B cell (primary cell): ENCODE measurements around the gene TCL1A. TPM values are rescaled to one million over a fixed set of nuclear protein-coding genes. Genes with fewer than 3 reads are reported as not detected.

Experiments
- ATAC-seq: fragments of 200-7000 bp; cut with Tn5 transposase; one replicate; pipeline ENCODE4 v1.10.0; 2021; ENCODE audit warnings: low read depth, mild to moderate bottlenecking, moderate number of reproducible peaks, moderate library complexity
- CTCF ChIA-PET: fragments of 350-600 bp; sonication (Branson Sonifier 250); formaldehyde crosslinking; loops from one replicate; lab custom pipeline; 2021; ENCODE audit warnings: antibody characterized with exemption, inconsistent platforms; lab: Charles Lee
- POLR2A ChIA-PET: fragments of 350-600 bp; sonication (Branson Sonifier 250); formaldehyde crosslinking; loops from one replicate; lab custom pipeline; 2021; ENCODE audit warnings: antibody characterized with exemption; lab: Charles Lee
- DNase-seq: peaks from one replicate; pipeline ENCODE4 v3.0.0; 2013
- H2AFZ ChIP-seq: 2 replicates; pipeline ENCODE4 v1.6.1; 2012; ENCODE audit warnings: mild to moderate bottlenecking, low read depth, low read length; ENCODE audit not compliant: insufficient read depth, poor library complexity, severe bottlenecking
- H3K27ac ChIP-seq, 2 donors: 1 replicate in 1 of 2; 2 replicates in 1 of 2; pipeline ENCODE4 v1.5.1; 2012 to 2013; ENCODE audit warnings: low read length in 2 of 2, mild to moderate bottlenecking in 2 of 2, moderate library complexity in 1 of 2
- H3K27me3 ChIP-seq, 4 experiments: fragments of 200-600 bp in 1 of 4; sonication (generic) in 1 of 4; replicated peaks in 1 of 4; 1 replicate in 2 of 4; 2 replicates in 2 of 4; pipeline versions ENCODE4 v1.6.1 to v1.7.0; 2013 to 2016; ENCODE audit warnings: low read length in 3 of 4, mild to moderate bottlenecking in 2 of 4, mixed read lengths in 1 of 4, moderate library complexity in 1 of 4; ENCODE audit not compliant: insufficient read depth in 4 of 4, control insufficient read depth in 3 of 4; ENCODE audit errors: control extremely low read depth in 1 of 4
- H3K36me3 ChIP-seq, 2 experiments: replicated peaks in 1 of 2; 1 replicate in 1 of 2; 2 replicates in 1 of 2; pipeline versions ENCODE4 v1.6.1 to v1.7.1; 2013; ENCODE audit warnings: low read length in 1 of 2; ENCODE audit not compliant: insufficient read depth in 2 of 2, control insufficient read depth in 1 of 2; ENCODE audit errors: control extremely low read depth in 1 of 2, extremely low read depth in 1 of 2
- H3K4me1 ChIP-seq, 2 donors: fragments of 200-600 bp in 1 of 2; sonication (generic) in 1 of 2; 1 replicate in 1 of 2; 2 replicates in 1 of 2; pipeline versions ENCODE4 v1.5.1 to v1.6.1; 2013 to 2017; ENCODE audit warnings: low read length in 2 of 2; ENCODE audit not compliant: control insufficient read depth in 2 of 2, insufficient read depth in 2 of 2
- H3K4me2 ChIP-seq: replicated peaks from 2 replicates; pipeline ENCODE3; 2012; ENCODE audit warnings: mild to moderate bottlenecking, low read depth, low read length; ENCODE audit not compliant: poor library complexity, severe bottlenecking
- H3K4me3 ChIP-seq, 5 experiments: fragments of 200-600 bp in 1 of 5; sonication (generic) in 1 of 5; 1 replicate in 3 of 5; 2 replicates in 2 of 5; pipeline versions ENCODE4 v1.5.1 to v1.7.0; 2011 to 2016; ENCODE audit warnings: low read length in 4 of 5, mild to moderate bottlenecking in 4 of 5, low read depth in 2 of 5, control low read depth in 1 of 5, moderate library complexity in 1 of 5; ENCODE audit not compliant: insufficient read depth in 1 of 5; ENCODE audit errors: control extremely low read depth in 1 of 5, extremely low read depth in 1 of 5
- H3K79me2 ChIP-seq: fragments of 200-600 bp; sonication (generic); one replicate; pipeline ENCODE4 v1.6.0; 2016; ENCODE audit warnings: low read length; ENCODE audit not compliant: control insufficient read depth, insufficient read depth
- H3K9ac ChIP-seq: fragments of 200-600 bp; sonication (generic); 2 replicates; pipeline ENCODE4 v1.6.1; 2017; ENCODE audit warnings: mild to moderate bottlenecking, low read length, moderate library complexity
- H3K9me3 ChIP-seq, 3 donors: one replicate each; pipeline versions ENCODE4 v1.6.1 to v1.7.1; 2013; ENCODE audit warnings: low read length in 2 of 3; ENCODE audit not compliant: control insufficient read depth in 2 of 3, insufficient read depth in 1 of 3; ENCODE audit errors: control extremely low read depth in 1 of 3
- H4K20me1 ChIP-seq: 2 replicates; pipeline ENCODE4 v1.6.0; 2012; ENCODE audit warnings: mild to moderate bottlenecking, low read length; ENCODE audit not compliant: insufficient read depth, control insufficient read depth, poor library complexity, severe bottlenecking
- H3K27ac Mint-ChIP-seq: one replicate; pipeline ENCODE4 v1.8.0; 2021; ENCODE audit warnings: mixed read lengths
- H3K27me3 Mint-ChIP-seq: one replicate; pipeline ENCODE4 v1.8.0; 2021; ENCODE audit warnings: mixed read lengths
- H3K4me1 Mint-ChIP-seq: one replicate; pipeline ENCODE4 v1.8.0; 2021; ENCODE audit warnings: mixed read lengths
- H3K4me3 Mint-ChIP-seq: one replicate; pipeline ENCODE4 v1.8.0; 2021; ENCODE audit warnings: mixed read lengths
- H3K9me3 Mint-ChIP-seq: one replicate; pipeline ENCODE4 v1.8.0; 2022; ENCODE audit warnings: mixed read lengths; ENCODE audit not compliant: insufficient read depth
- EZH2 ChIP-seq: IDR thresholded peaks from 2 replicates; pipeline ENCODE4 v1.6.1; 2012; ENCODE audit warnings: borderline replicate concordance, low read depth, mild to moderate bottlenecking, moderate library complexity, low read length; ENCODE audit not compliant: insufficient read depth, poor library complexity, severe bottlenecking
- WGBS: methylation state at CpG from one replicate; pipeline ENCODE4 v1.1.5; 2013; ENCODE audit warnings: missing lambda C conversion rate; ENCODE audit not compliant: insufficient coverage; 5-methylcytosine and 5-hydroxymethylcytosine counted together
- intact Hi-C: fragments of 100-400 bp; cut with micrococcal nuclease; formaldehyde crosslinking; loops from one replicate; pipeline ENCODE4 v1.10.0; 2022
- polyA plus RNA-seq: library from polyadenylated mRNA; depleted of rRNA; stranded (reverse); fragments of >200 nt; gene quantifications from 2 replicates; pipeline ENCODE4 v1.2.3, GENCODE V29; 2012
- total RNA-seq, 2 donors: library from RNA; stranded (reverse); fragments of 120-200 nt in 1 of 2; gene quantifications; 1 replicate in 1 of 2; 2 replicates in 1 of 2; pipeline versions ENCODE4 v1.2.3 to v1.2.4, GENCODE V29; 2013 to 2022
- TF ChIP-seq, protein P1 (sequence below): fragments of 200-600 bp; IDR thresholded peaks from one replicate; pipeline ENCODE4 v1.8.0; 2022; ENCODE audit warnings: antibody characterized with exemption, mild to moderate bottlenecking

TCL1A gene
- total and polyA plus RNA-seq, 2 donors (not counting 1 experiment from before 2014, with no cell fraction given), result 272 to 770 TPM

DNA sequence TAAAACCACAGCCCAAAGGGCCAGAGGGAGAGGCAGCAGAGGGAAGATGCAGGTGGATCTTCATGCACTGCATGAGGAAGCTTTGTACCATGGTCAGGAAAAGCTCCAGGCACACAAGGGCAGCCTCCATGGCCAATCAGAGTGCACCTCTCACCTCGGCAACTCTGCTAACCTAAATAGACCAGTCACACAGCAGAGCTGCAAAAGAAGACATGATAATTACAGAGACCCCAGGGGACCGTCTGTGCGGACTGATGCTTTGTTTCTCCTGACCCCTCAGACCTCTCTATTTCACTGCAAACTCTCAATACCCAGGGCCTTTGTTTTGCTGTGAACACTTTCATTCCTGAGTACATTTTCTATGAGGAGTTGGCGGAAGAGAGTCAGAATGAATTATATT lies 38.4 kb downstream of the TCL1A start:
- Histone ChIP-seq H3K4me1 (peaks cover 27 to 38% of the 10 kb centered on the region in 2 donors), H3K4me2 (no peak overlapping the region), H3K4me3 (no peak overlapping the region), H3K9me3 (peaks cover 0 to 7% (median 0%) of the 10 kb centered on the region in 3 donors), H3K27me3 (no peaks in the 10 kb centered on the region), H2AFZ (no peak overlapping the region), H3K27ac (no peak overlapping the region), H3K79me2 (peaks cover 4% of the 10 kb centered on the region), H4K20me1 (no peaks in the 10 kb centered on the region), H3K36me3 (no peaks in the 10 kb centered on the region), H3K9ac (no peak overlapping the region)
- H3K4me3 Mint-ChIP-seq, result no peak overlapping the region
- TF ChIP-seq, protein P1, sequence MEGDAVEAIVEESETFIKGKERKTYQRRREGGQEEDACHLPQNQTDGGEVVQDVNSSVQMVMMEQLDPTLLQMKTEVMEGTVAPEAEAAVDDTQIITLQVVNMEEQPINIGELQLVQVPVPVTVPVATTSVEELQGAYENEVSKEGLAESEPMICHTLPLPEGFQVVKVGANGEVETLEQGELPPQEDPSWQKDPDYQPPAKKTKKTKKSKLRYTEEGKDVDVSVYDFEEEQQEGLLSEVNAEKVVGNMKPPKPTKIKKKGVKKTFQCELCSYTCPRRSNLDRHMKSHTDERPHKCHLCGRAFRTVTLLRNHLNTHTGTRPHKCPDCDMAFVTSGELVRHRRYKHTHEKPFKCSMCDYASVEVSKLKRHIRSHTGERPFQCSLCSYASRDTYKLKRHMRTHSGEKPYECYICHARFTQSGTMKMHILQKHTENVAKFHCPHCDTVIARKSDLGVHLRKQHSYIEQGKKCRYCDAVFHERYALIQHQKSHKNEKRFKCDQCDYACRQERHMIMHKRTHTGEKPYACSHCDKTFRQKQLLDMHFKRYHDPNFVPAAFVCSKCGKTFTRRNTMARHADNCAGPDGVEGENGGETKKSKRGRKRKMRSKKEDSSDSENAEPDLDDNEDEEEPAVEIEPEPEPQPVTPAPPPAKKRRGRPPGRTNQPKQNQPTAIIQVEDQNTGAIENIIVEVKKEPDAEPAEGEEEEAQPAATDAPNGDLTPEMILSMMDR, result no peak
- TF ChIP-seq EZH2, result no peak
- ATAC-seq (no peak), DNase-seq (no peak)
- H3K27me3 Mint-ChIP-seq, result peaks cover 16% of the 10 kb centered on the region
- POLR2A ChIA-PET, result no interaction called here
- CTCF ChIA-PET, result no interaction called here
- no peaks in the 10 kb centered on the region for H3K9me3 Mint-ChIP-seq
- intact Hi-C loops, result no loop called here
- WGBS, result 57% methylated on average over 2 of the region's 4 CpGs
- peaks cover 43% of the 10 kb centered on the region for H3K4me1 Mint-ChIP-seq
- peak overlapping the region; percentile 1 for H3K27ac Mint-ChIP-seq

DNA sequence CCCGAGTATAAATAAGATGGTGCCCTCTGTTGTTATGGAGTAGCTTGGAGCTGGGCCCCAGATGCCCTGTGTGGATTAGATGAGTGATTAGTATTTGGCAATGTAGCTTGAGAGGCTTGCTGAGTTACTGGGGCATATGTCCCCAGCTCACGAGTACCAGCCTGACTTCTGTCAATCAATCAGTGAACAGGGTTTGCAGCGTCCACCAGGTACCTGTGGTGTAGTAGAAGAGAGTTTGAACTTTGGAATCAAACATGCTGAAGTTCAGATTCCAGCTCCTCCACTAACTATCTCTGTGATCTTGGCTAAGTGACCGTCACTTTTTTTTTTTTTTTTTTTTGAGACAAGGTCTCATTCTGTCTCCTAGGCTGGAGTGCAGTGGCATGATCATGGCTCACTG lies 39.3 kb downstream of the TCL1A start:
- H2AFZ ChIP-seq, result no peak overlapping the region
- ChIA-PET POLR2A (no interaction called here), CTCF (interaction anchor here (0.8 to 1.3 kb wide), 4 partner anchors 9 to 115 kb away, joined by 3 to 6 read pairs (median 3); no protein-coding TSS in a partner anchor)
- H3K27ac Mint-ChIP-seq, result no peak overlapping the region
- peaks cover 4% of the 10 kb centered on the region for H3K79me2 ChIP-seq
- H3K27ac ChIP-seq, result no peak overlapping the region
- H3K4me1 ChIP-seq, result peaks cover 27 to 37% of the 10 kb centered on the region in 2 donors
- no peaks in the 10 kb centered on the region for H3K9me3 Mint-ChIP-seq
- H3K36me3 ChIP-seq, result peaks cover 0 to 4% of the 10 kb centered on the region in 2 experiments
- peaks cover 23% of the 10 kb centered on the region for H3K27me3 Mint-ChIP-seq
- no peak overlapping the region for H3K4me3 Mint-ChIP-seq
- H3K27me3 ChIP-seq, result no peaks in the 10 kb centered on the region
- no peaks in the 10 kb centered on the region for H4K20me1 ChIP-seq
- H3K4me2 ChIP-seq, result no peak overlapping the region
- no peak overlapping the region for H3K9ac ChIP-seq
- no peak overlapping the region for H3K4me3 ChIP-seq
- peaks cover 0 to 7% (median 0%) of the 10 kb centered on the region in 3 donors for H3K9me3 ChIP-seq
- 87% methylated on average over 3 of the region's 4 CpGs for whole genome bisulfite sequencing
- H3K4me1 Mint-ChIP-seq, result peaks cover 45% of the 10 kb centered on the region
- intact Hi-C loops, result no loop called here
- no peak for ATAC-seq
- TF ChIP-seq EZH2, result no peak
- TF ChIP-seq, protein P1, result no peak
- no peak for DNase-seq
